ENCODE data around the gene VIT. TPM values are rescaled to one million over a fixed set of nuclear protein-coding genes. Genes with fewer than 3 reads are reported as not detected.
"Not testable (repeated sequence)": the region's sequence is repeated elsewhere in the genome, so short reads cannot be mapped to it uniquely, and the experiment has no call there.

Gene VIT
- polyA plus RNA-seq, 3 donors = 0.17 TPM; not detected in 2

- no peak for DNase-seq (ENCODE audit: low read depth in 3 of 3, low spot score in 2 of 3)
Measured at GRCh38 chr2:36797324-36798070, 101.0 kb downstream of the VIT start.

- DNase-seq (ENCODE audit: low read depth in 3 of 3, low spot score in 2 of 3) = no peak
Measured at GRCh38 chr2:36798724-36799123, 102.2 kb downstream of the VIT start.

DNA sequence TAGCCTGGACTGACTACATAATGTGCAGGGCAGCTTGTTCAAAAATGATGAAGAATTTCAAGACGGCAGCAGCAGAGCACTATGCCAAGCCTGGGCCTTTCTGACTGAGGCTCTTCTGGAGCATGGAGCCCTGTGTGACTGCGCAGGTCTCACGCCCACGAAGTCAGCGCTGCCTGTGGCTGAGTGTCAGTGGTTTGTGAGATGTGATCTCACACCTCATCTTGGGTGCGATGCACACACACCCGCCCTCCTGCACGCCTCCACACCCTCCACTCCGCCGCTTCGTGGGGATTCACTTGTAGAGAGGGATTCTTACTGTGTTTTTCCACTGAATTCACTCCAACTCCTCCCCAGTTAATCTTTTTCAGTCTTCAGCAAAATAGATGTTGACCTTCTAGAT lies 103.9 kb downstream of the VIT start:
- DNase-seq (ENCODE audit: low read depth in 3 of 3, low spot score in 2 of 3) = no peak

GRCh38 chr2:36801088-36801487 lies 104.6 kb downstream of the VIT start:
- no peak for DNase-seq (ENCODE audit: low read depth in 3 of 3, low spot score in 2 of 3)

DNA sequence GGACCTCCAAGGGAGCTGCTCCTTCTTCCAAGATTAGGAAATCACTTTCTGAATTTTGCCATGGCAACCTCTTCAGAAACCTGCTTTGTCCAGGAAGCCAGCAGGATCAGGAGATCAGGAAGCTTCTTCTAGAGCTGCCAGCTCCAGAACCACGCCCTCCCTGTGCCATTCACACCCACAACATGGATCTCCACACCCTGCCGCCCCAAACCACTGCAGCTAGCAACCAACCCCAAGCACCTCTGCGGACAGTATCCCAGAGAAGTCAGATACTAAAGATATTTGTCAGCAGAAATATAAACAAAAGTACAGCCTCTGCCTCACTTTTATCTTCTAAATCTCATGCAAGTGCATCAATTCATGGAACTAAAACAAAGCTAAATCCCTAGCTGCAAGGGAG lies 106.4 kb downstream of the VIT start:
- no peak for DNase-seq (ENCODE audit: low read depth in 3 of 3, low spot score in 2 of 3)

GRCh38 chr2:36805635-36806224 lies 109.2 kb downstream of the VIT start:
- no peak for DNase-seq (ENCODE audit: low read depth in 3 of 3, low spot score in 2 of 3)

GRCh38 chr2:36807223-36807886 lies 110.8 kb downstream of the VIT start:
- DNase-seq (ENCODE audit: low read depth in 3 of 3, low spot score in 2 of 3) = no peak

GRCh38 chr2:36808386-36809068 lies 112.0 kb downstream of the VIT start:
- DNase-seq (ENCODE audit: low read depth in 3 of 3, low spot score in 2 of 3) = no peak

DNA sequence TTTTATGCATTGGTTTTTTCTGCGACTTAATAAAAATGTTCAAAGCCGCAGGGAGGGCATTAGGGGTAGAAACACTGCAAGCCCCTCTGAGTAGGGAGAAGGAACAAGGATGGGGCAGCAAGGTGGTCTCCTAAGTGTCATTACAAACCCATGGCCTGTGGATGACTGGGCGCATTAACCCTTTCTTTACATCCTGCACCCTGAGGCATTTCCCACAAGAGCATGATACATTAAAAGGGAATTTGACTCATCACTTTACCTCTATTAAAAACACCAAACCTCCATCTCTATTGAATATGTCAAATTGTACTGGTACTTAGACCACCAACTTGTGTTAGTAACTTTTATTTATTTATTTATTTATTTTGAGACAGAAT lies 112.5 kb downstream of the VIT start:
- DNase-seq (ENCODE audit: low read depth in 3 of 3, low spot score in 2 of 3) = no peak

DNA sequence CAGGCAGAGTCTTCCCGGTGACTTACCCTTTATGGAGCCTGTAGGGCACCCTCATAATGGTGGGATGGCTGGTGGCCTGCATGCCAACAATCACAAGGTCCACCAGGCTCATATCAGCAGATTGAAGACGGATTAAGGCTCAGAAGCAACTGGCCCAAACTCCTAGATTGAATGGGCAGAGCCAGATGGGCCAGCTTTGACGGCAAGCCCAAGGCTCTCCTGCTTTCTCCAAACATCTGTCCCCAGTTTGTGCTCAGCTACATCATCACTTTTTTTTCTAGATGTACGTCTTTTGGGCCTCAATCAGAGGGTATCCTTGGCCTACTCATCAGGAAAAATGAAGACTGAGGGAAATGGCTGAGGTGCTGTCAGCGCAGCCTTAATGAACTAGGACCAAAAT lies 114.6 kb downstream of the VIT start:
- no peak for DNase-seq (ENCODE audit: low read depth in 3 of 3, low spot score in 2 of 3)

- no peak for DNase-seq (ENCODE audit: low read depth in 3 of 3, low spot score in 2 of 3)
Measured at GRCh38 chr2:36812196-36812595, 115.7 kb downstream of the VIT start.

- no peak for DNase-seq (ENCODE audit: low read depth in 3 of 3, low spot score in 2 of 3)
Measured at GRCh38 chr2:36818542-36818941, 122.0 kb downstream of the VIT start.

DNA sequence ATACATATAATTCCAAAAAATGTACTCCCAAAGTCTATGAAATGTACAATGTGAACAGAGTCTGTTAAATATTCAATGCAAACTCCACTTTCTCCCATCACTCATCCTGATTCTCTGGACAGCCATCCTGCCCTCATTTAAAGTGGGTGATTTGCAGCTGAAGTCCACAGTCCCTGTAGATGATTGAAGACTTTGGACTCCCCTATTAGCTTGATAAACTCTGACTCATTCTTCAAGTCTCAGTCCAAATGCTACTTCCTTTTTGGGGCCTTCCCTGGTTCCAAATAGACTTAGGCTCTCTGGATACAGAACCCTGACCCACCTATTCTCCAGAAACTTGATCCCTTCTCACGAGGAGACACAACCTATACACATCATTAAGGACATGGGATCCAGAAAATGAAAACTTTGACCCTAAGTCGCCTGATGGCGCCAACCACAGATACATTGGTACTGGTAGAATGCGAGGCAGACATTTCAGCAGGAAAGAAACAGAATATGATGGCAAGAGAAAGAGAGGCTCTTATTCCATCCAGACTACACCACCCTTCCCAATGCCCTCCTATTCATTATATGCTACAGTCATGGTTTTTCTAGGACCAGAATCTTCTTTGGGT lies 122.7 kb downstream of the VIT start:
- DNase-seq (ENCODE audit: low read depth in 3 of 3, low spot score in 2 of 3) = no peak

DNA sequence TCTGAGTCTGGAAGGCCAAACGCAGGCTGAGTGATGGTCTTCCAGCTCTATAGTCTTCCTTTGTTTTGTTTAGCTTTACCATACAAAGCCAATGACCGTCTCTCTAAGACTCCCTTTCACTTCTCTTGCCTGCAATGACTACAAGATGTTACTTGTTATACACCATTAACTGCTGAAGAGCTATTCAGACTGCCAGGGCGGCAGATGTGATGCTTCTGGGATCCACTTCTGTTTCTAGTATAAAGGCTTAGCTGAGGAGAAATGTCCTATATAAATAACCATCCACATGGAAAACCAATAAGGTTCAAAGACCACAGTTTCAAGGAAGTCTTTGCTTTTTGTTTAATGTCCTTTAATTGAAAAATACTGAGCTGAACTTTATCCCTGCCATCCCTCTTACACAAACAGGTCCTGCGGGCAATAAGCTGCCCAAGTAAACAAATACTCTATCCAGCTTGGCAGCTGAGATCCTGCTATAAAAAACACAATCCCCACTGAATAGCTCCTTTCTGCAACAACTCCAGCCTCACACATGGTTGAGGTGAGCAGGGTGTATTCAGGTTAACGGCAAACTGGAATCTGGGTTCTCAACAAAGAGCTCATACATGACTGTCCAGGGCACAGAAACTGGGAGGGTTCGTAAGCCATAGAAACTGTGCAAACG lies 124.6 kb downstream of the VIT start:
- DNase-seq (ENCODE audit: low read depth in 3 of 3, low spot score in 2 of 3) = no peak

DNA sequence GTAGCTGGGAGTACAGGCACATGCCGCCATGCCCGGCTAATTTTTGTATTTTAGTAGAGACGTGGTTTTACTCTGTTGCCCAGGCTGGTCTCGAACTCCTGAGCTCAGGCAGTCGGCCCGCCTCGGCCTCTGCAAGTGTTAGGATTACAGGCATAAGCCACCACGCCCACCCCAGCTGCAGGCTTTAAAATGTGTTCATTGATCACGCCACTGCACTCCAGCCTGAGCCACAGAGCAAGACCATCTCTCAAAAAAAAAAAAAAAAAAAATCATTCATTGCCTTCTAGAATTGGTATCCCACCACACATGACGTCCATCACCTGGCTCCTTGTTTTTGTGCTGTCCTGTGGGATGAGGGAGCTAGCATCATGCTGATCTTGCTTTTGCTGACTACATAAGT lies 127.4 kb downstream of the VIT start:
- no peak for DNase-seq (ENCODE audit: low read depth in 3 of 3, low spot score in 2 of 3)

GRCh38 chr2:36824273-36824672 lies 127.8 kb downstream of the VIT start:
- no peak for DNase-seq (ENCODE audit: low read depth in 3 of 3, low spot score in 2 of 3)

- DNase-seq (ENCODE audit: low read depth in 3 of 3, low spot score in 2 of 3) = not testable (repeated sequence)
Measured at GRCh38 chr2:36824683-36825082, 128.2 kb downstream of the VIT start.

- DNase-seq (ENCODE audit: low read depth in 3 of 3, low spot score in 2 of 3) = no peak
Measured at GRCh38 chr2:36831185-36831584, 134.7 kb downstream of the VIT start.

DNA sequence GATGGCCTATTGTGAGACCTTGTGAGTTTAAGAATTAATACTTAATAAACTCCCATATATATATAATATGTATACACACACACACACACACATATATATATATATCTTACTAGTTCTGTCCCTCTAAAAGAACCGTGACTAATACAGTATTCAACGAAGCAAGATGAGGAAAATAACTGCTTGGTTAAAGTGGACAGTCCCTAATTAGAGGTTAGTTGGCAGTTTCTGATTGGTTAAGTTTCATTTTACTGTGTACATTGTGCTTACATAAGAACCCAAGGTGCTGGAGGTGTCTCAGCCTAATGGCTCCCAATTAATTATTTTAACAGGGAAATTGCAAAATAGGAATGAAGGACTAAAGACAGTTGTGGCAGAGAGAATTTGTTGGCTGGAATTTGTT lies 137.7 kb downstream of the VIT start:
- DNase-seq (ENCODE audit: low read depth in 3 of 3, low spot score in 2 of 3) = no peak

DNA sequence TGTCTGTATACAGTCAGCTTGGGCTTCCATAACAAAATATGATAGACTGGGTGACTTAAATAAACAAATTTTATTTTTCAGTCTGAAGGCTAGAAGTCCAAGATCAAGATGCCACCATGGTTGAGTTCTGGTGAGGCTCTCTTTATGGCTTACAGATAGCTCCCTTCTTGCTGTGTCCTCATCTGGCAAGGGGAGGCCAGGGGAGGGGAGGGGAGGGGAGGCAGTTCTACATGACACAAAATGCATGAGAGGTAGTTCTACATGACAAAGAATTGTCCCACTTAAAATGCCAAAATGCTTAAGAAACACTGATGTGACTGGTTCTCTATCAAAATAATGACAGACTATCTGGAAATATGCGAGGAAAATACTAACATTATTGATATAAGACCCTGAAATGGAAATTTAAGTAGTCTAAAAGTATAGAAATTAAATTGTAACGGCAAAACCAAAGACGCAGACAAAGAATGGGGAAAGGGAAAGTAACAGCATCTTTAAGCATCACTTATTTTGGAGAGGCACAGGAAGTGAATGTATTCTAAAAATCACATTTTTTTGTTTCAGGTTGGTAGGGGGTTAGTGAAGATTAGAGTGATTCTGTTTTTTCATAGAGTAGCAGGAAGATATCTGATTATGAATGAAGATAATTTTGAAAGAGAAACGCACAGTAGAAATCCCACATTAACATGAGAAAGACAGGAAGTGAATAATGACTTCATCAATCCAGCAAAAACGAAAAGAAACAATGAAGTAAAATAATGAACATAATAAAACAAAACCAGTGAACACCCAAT lies 138.4 kb downstream of the VIT start:
- no peak for DNase-seq (ENCODE audit: low read depth in 3 of 3, low spot score in 2 of 3)

All from right renal cortex interstitium (tissue), 3 donors.